SK-N-SH (cell line): ENCODE results near the gene ZNF785.

Source experiments
- GATA2 ChIP-seq: sonication (generic); formaldehyde crosslinking; IDR thresholded peaks from 2 replicates; pipeline ENCODE4 v1.5.0; 2020; ENCODE audit warnings: mild to moderate bottlenecking, missing genetic modification reagents
- NFIC ChIP-seq: IDR thresholded peaks from 2 replicates; pipeline ENCODE4 v1.4.0; 2012; ENCODE audit warnings: borderline replicate concordance
- POLR2AphosphoS5 ChIP-seq: IDR thresholded peaks from 2 replicates; pipeline ENCODE4 v1.6.1; 2012; ENCODE audit warnings: low read depth, low read length
- TAF1 ChIP-seq: IDR thresholded peaks from 2 replicates; pipeline ENCODE4 v1.6.1; 2012; ENCODE audit warnings: low read depth, mild to moderate bottlenecking, low read length, moderate library complexity, borderline replicate concordance
- TCF12 ChIP-seq: IDR thresholded peaks from 2 replicates; pipeline ENCODE4 v1.4.0; 2012
- TF ChIP-seq, protein P1 (sequence below): fragments of 200-600 bp; sonication (generic); IDR thresholded peaks from 2 replicates; pipeline ENCODE4 v1.6.1; 2017; ENCODE audit warnings: antibody characterized with exemption, mild to moderate bottlenecking, moderate library complexity
- TF ChIP-seq, protein P2 (sequence below): fragments of 150-350 bp; IDR thresholded peaks from 2 replicates; pipeline ENCODE4 v1.6.1; 2016; ENCODE audit warnings: mild to moderate bottlenecking, low read depth, low read length
- TF ChIP-seq, protein P3 (sequence below): IDR thresholded peaks from 2 replicates; pipeline ENCODE4 v1.6.1; 2012; ENCODE audit warnings: mild to moderate bottlenecking, low read depth, low read length, moderate library complexity
- TF ChIP-seq, protein P4 (sequence below): fragments of 150-350 bp; IDR thresholded peaks from 2 replicates; pipeline ENCODE4 v1.6.1; 2017; ENCODE audit warnings: antibody characterized with exemption, low read length, low read depth, borderline replicate concordance
- TF ChIP-seq, protein P5 (sequence below): IDR thresholded peaks from 2 replicates; pipeline ENCODE4; 2012

DNA sequence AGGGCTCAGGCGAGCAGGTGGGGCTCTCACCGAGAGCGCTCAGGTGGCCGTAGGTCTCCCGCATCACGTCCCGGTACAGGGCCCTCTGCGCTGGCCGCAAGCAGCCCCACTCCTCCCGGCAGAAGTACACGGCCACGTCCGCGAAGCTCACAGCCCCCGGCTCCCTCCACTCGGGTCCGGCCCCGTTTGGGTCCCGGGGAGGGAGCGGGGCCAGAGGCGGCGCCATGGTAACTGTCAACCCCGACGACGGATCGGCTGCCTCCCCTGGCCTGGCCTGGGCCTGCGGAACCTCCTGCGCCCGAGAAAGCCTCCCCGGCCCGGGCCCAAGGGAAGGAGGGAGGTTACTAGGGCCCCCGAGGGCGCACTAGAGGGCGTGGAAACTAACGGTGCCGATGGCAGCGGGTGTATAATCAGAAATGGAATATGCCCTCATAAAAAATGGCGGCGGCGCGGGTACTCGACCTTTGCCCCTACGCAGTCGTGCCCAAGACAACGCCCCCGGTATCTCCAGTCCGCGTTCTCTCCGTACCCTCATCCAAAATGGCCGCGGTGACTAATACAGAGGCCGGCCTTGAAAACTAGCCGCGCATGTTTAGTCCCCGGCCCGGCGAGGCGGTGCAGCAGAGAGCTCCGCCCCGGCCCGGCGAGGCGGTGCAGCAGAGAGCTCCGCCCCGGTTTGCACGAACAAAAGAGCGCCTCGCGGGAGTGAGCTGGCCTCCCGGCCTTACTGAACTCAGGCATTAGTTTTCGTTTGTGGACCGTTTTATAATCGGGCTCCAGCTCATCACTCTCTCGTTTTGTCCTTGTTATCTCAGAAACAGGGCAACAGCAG is 27.3 kb downstream of the ZNF785 start, which contains the start of gene ZNF764:
- TF ChIP-seq, protein P1, sequence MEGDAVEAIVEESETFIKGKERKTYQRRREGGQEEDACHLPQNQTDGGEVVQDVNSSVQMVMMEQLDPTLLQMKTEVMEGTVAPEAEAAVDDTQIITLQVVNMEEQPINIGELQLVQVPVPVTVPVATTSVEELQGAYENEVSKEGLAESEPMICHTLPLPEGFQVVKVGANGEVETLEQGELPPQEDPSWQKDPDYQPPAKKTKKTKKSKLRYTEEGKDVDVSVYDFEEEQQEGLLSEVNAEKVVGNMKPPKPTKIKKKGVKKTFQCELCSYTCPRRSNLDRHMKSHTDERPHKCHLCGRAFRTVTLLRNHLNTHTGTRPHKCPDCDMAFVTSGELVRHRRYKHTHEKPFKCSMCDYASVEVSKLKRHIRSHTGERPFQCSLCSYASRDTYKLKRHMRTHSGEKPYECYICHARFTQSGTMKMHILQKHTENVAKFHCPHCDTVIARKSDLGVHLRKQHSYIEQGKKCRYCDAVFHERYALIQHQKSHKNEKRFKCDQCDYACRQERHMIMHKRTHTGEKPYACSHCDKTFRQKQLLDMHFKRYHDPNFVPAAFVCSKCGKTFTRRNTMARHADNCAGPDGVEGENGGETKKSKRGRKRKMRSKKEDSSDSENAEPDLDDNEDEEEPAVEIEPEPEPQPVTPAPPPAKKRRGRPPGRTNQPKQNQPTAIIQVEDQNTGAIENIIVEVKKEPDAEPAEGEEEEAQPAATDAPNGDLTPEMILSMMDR: no peak
- TF ChIP-seq GATA2 (CRISPR knock-in tag) (no peak), POLR2AphosphoS5 (peak; percentile 93), TCF12 (no peak; the same call in 1 of the 2 replicates), TAF1 (peak; percentile 71), NFIC (peak; percentile 34; the same call in 1 of the 2 replicates)
- TF ChIP-seq, protein P2, sequence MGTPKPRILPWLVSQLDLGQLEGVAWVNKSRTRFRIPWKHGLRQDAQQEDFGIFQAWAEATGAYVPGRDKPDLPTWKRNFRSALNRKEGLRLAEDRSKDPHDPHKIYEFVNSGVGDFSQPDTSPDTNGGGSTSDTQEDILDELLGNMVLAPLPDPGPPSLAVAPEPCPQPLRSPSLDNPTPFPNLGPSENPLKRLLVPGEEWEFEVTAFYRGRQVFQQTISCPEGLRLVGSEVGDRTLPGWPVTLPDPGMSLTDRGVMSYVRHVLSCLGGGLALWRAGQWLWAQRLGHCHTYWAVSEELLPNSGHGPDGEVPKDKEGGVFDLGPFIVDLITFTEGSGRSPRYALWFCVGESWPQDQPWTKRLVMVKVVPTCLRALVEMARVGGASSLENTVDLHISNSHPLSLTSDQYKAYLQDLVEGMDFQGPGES: no peak
- TF ChIP-seq, protein P3, sequence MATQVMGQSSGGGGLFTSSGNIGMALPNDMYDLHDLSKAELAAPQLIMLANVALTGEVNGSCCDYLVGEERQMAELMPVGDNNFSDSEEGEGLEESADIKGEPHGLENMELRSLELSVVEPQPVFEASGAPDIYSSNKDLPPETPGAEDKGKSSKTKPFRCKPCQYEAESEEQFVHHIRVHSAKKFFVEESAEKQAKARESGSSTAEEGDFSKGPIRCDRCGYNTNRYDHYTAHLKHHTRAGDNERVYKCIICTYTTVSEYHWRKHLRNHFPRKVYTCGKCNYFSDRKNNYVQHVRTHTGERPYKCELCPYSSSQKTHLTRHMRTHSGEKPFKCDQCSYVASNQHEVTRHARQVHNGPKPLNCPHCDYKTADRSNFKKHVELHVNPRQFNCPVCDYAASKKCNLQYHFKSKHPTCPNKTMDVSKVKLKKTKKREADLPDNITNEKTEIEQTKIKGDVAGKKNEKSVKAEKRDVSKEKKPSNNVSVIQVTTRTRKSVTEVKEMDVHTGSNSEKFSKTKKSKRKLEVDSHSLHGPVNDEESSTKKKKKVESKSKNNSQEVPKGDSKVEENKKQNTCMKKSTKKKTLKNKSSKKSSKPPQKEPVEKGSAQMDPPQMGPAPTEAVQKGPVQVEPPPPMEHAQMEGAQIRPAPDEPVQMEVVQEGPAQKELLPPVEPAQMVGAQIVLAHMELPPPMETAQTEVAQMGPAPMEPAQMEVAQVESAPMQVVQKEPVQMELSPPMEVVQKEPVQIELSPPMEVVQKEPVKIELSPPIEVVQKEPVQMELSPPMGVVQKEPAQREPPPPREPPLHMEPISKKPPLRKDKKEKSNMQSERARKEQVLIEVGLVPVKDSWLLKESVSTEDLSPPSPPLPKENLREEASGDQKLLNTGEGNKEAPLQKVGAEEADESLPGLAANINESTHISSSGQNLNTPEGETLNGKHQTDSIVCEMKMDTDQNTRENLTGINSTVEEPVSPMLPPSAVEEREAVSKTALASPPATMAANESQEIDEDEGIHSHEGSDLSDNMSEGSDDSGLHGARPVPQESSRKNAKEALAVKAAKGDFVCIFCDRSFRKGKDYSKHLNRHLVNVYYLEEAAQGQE: no peak
- TF ChIP-seq, protein P4, sequence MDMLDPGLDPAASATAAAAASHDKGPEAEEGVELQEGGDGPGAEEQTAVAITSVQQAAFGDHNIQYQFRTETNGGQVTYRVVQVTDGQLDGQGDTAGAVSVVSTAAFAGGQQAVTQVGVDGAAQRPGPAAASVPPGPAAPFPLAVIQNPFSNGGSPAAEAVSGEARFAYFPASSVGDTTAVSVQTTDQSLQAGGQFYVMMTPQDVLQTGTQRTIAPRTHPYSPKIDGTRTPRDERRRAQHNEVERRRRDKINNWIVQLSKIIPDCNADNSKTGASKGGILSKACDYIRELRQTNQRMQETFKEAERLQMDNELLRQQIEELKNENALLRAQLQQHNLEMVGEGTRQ: no peak
- TF ChIP-seq, protein P5, sequence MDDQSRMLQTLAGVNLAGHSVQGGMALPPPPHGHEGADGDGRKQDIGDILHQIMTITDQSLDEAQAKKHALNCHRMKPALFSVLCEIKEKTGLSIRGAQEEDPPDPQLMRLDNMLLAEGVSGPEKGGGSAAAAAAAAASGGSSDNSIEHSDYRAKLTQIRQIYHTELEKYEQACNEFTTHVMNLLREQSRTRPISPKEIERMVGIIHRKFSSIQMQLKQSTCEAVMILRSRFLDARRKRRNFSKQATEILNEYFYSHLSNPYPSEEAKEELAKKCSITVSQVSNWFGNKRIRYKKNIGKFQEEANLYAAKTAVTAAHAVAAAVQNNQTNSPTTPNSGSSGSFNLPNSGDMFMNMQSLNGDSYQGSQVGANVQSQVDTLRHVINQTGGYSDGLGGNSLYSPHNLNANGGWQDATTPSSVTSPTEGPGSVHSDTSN: peak; percentile 59; the same call in 1 of the 2 replicates
